H9 (cell line): Measurements from ENCODE around the gene PTPRN2. TPM values are rescaled to one million over a fixed set of nuclear protein-coding genes. Genes with fewer than 3 reads are reported as not detected.
A peak's percentile ranks its signal among the peaks of the same experiment; 100 is the strongest.

Experiments
- DNase-seq: peaks from one replicate; pipeline ENCODE4 v3.0.0-alpha.2; 2017
- H2AFZ ChIP-seq: one replicate; pipeline ENCODE4 v1.6.1; 2013; ENCODE audit warnings: mild to moderate bottlenecking, low read length, control low read depth, moderate library complexity
- H2AK5ac ChIP-seq: 2 replicates; pipeline ENCODE4 v1.6.1; 2013; ENCODE audit warnings: low read length, control low read depth, mixed read lengths; ENCODE audit not compliant: insufficient read length
- H2BK120ac ChIP-seq: one replicate; pipeline ENCODE4 v1.6.1; 2013; ENCODE audit warnings: low read depth, mild to moderate bottlenecking, low read length, control low read depth, inconsistent platforms; ENCODE audit not compliant: poor library complexity, severe bottlenecking
- H2BK12ac ChIP-seq: 2 replicates; pipeline ENCODE4 v1.6.1; 2013; ENCODE audit warnings: low read length, control low read depth, mixed read lengths, low read depth; ENCODE audit not compliant: insufficient read length
- H2BK15ac ChIP-seq: 2 replicates; pipeline ENCODE4 v1.6.1; 2013; ENCODE audit warnings: low read depth, low read length, control low read depth
- H2BK20ac ChIP-seq: one replicate; pipeline ENCODE4 v1.6.1; 2013; ENCODE audit warnings: low read depth, mild to moderate bottlenecking, low read length, control low read depth, inconsistent platforms; ENCODE audit not compliant: poor library complexity, severe bottlenecking
- H2BK5ac ChIP-seq: 2 replicates; pipeline ENCODE4 v1.6.1; 2013; ENCODE audit warnings: low read length, control low read depth, mixed read lengths; ENCODE audit not compliant: insufficient read length
- H3K14ac ChIP-seq: 2 replicates; pipeline ENCODE4 v1.6.1; 2013; ENCODE audit warnings: low read length, control low read depth; ENCODE audit not compliant: insufficient read depth
- H3K18ac ChIP-seq: 2 replicates; pipeline ENCODE4 v1.6.1; 2013; ENCODE audit warnings: low read depth, mild to moderate bottlenecking, mixed read lengths, low read length, control low read depth; ENCODE audit not compliant: insufficient read length
- H3K23ac ChIP-seq: 2 replicates; pipeline ENCODE4 v1.6.1; 2013; ENCODE audit warnings: low read length, control low read depth, mixed read lengths, low read depth; ENCODE audit not compliant: insufficient read length
- H3K23me2 ChIP-seq: 2 replicates; pipeline ENCODE4 v1.6.1; 2013; ENCODE audit warnings: low read depth, mild to moderate bottlenecking, mixed read lengths, low read length, control low read depth; ENCODE audit not compliant: insufficient read length, poor library complexity, severe bottlenecking
- H3K27ac ChIP-seq: 2 replicates; pipeline ENCODE4 v1.5.1; 2013; ENCODE audit warnings: low read length, control low read depth, mixed read lengths, low read depth; ENCODE audit not compliant: insufficient read length
- H3K27me3 ChIP-seq: 2 replicates; pipeline ENCODE4 v1.6.1; 2013; ENCODE audit warnings: low read length, control low read depth, inconsistent platforms; ENCODE audit not compliant: insufficient read depth
- H3K4ac ChIP-seq: 2 replicates; pipeline ENCODE4 v1.6.1; 2013; ENCODE audit warnings: low read depth, mild to moderate bottlenecking, control low read depth, inconsistent platforms, low read length, moderate library complexity
- H3K4me1 ChIP-seq: 2 replicates; pipeline ENCODE4 v1.6.1; 2013; ENCODE audit warnings: low read length, control low read depth, inconsistent platforms; ENCODE audit not compliant: insufficient read depth
- H3K4me2 ChIP-seq: 2 replicates; pipeline ENCODE4 v1.6.1; 2013; ENCODE audit warnings: low read length, control low read depth, mixed read lengths; ENCODE audit not compliant: insufficient read length, insufficient read depth
- H3K56ac ChIP-seq: 2 replicates; pipeline ENCODE4 v1.6.1; 2013; ENCODE audit warnings: low read depth, mild to moderate bottlenecking, mixed read lengths, low read length, control low read depth; ENCODE audit not compliant: insufficient read length
- H3K79me1 ChIP-seq: 2 replicates; pipeline ENCODE4 v1.6.1; 2013; ENCODE audit warnings: low read depth, mild to moderate bottlenecking, moderate library complexity, low read length, control low read depth, inconsistent platforms; ENCODE audit not compliant: insufficient read depth, poor library complexity, severe bottlenecking
- H3K79me2 ChIP-seq: 2 replicates; pipeline ENCODE4 v1.6.1; 2013; ENCODE audit warnings: low read length, control low read depth, inconsistent platforms; ENCODE audit not compliant: insufficient read depth
- H3K9ac ChIP-seq: 2 replicates; pipeline ENCODE4 v1.6.1; 2013; ENCODE audit warnings: low read length, control low read depth, mixed read lengths; ENCODE audit not compliant: insufficient read length; ENCODE audit errors: extremely low read depth
- H3K9me3 ChIP-seq: one replicate; pipeline ENCODE4 v1.6.1; 2013; ENCODE audit warnings: low read depth, low read length, inconsistent platforms; ENCODE audit not compliant: control insufficient read depth
- H3T11ph ChIP-seq: one replicate; pipeline ENCODE4 v1.6.1; 2013; ENCODE audit warnings: mild to moderate bottlenecking, low read length, control low read depth, inconsistent platforms
- H4K20me1 ChIP-seq: one replicate; pipeline ENCODE4 v1.6.1; 2013; ENCODE audit not compliant: control insufficient read depth, insufficient read length, insufficient read depth
- H4K5ac ChIP-seq: 2 replicates; pipeline ENCODE4 v1.6.1; 2013; ENCODE audit warnings: low read depth, mild to moderate bottlenecking, mixed read lengths, low read length, control low read depth; ENCODE audit not compliant: insufficient read length
- H4K8ac ChIP-seq: replicated peaks from 2 replicates; pipeline ENCODE4 v1.6.1; 2013; ENCODE audit warnings: low read length, control low read depth, mixed read lengths, low read depth; ENCODE audit not compliant: insufficient read length
- H4K91ac ChIP-seq: 2 replicates; pipeline ENCODE4 v1.6.1; 2013; ENCODE audit warnings: low read depth, mild to moderate bottlenecking, moderate library complexity, mixed read lengths, low read length, control low read depth; ENCODE audit not compliant: insufficient read length
- H3K27ac Mint-ChIP-seq, 3 experiments: 2 replicates in 2 of 3; 3 replicates in 1 of 3; pipeline ENCODE4 v1.8.0; 2020 to 2021; ENCODE audit warnings: mixed read lengths in 3 of 3, mild to moderate bottlenecking in 1 of 3, moderate library complexity in 1 of 3
- H3K27me3 Mint-ChIP-seq: 2 replicates; pipeline ENCODE4 v1.8.0; 2021; ENCODE audit warnings: low read depth, mild to moderate bottlenecking, moderate library complexity, mixed read lengths
- H3K36me3 Mint-ChIP-seq, 3 experiments: 2 replicates in 2 of 3; 3 replicates in 1 of 3; pipeline ENCODE4 v1.8.0; 2020 to 2021; ENCODE audit warnings: low read depth in 3 of 3, mixed read lengths in 3 of 3; ENCODE audit not compliant: insufficient read depth in 1 of 3
- H3K4me1 Mint-ChIP-seq, 2 experiments: 2 replicates each; pipeline ENCODE4 v1.8.0; 2020; ENCODE audit warnings: mixed read lengths in 2 of 2
- H3K4me3 Mint-ChIP-seq, 2 experiments: 2 replicates in 1 of 2; 3 replicates in 1 of 2; pipeline ENCODE4 v1.8.0; 2020 to 2021; ENCODE audit warnings: mild to moderate bottlenecking in 2 of 2, mixed read lengths in 2 of 2, moderate library complexity in 1 of 2
- H3K9me3 Mint-ChIP-seq, 2 experiments: 2 replicates in 1 of 2; 3 replicates in 1 of 2; pipeline ENCODE4 v1.8.0; 2020; ENCODE audit warnings: mild to moderate bottlenecking in 2 of 2, mixed read lengths in 2 of 2, moderate library complexity in 1 of 2
- WGBS: extraction: QIAGEN DNeasy Blood & Tissue Kit; methylation state at CpG from one replicate; pipeline ENCODE4 v1.1.7; 2013; ENCODE audit warnings: missing lambda C conversion rate, low lambda C conversion rate, mixed read lengths; ENCODE audit not compliant: insufficient read length; ENCODE audit errors: extremely low coverage; 5-methylcytosine and 5-hydroxymethylcytosine counted together
- total RNA-seq: library from RNA; stranded (reverse); gene quantifications from 2 replicates; pipeline ENCODE4 v1.2.1, GENCODE V29; 2021
- TF ChIP-seq, protein P1 (sequence below): fragments of 200-600 bp; sonication (generic); conservative IDR thresholded peaks from 3 replicates; pipeline ENCODE4 v1.8.0; 2021; ENCODE audit warnings: antibody characterized with exemption, mild to moderate bottlenecking

The PTPRN2 gene
- total RNA-seq, 1 experiment from 2014 or later: 5.2 TPM

DNA sequence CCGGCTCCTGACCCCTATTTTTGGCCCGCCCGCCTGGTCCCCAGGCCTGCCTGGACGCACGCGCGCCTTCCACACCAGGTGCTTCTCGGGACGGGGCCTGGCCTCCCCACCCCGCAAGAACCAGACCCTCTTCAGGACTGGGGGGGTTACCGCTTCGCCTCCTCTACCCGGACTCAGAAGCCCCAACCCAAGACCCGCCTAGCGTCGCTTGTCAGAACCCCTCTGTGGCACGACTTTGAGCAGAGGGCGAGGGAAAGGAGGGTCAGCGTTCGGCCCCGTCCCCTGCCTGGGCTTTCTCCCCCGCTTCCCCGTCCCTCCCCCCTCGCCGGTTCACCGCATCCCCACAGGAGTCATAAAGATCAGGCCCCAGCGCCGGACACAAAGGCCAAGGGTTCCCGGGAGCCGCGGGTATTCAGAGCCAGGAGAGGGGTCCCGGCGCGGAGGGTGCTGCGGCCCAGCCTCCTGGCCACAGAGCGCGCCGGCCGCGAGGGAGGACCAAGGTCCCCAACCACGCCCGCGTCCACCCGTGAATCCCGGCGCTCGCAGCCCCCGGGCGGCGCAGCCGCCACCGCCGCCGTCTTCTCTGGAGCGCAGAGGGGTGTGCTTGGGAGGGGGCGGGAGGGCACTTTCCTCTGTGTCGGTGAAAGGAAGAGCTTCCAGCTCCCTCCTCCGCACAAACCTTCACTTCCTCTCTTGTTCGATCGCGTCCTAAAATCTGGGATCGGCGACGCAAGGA is 898.9 kb downstream of the PTPRN2 start:
- Histone ChIP-seq H2AK5ac (no peak overlapping the region), H4K91ac (no peak overlapping the region), H3K18ac (no peak overlapping the region), H4K8ac (no peak overlapping the region), H3K56ac (no peak overlapping the region), H3K27ac (no peak overlapping the region), H3K9me3 (no peaks in the 10 kb centered on the region), H3K27me3 (peaks cover 76% of the 10 kb centered on the region), H3K9ac (no peak overlapping the region), H4K5ac (no peak overlapping the region), H2BK120ac (no peak overlapping the region), H3K4ac (no peak overlapping the region), H4K20me1 (no peaks in the 10 kb centered on the region), H3K4me2 (peak overlapping the region; percentile 23), H3K79me1 (no peaks in the 10 kb centered on the region), H2BK5ac (no peak overlapping the region), H2AFZ (no peak overlapping the region), H2BK15ac (no peak overlapping the region), H3K79me2 (no peaks in the 10 kb centered on the region), H3K4me1 (no peaks in the 10 kb centered on the region), H3K14ac (no peak overlapping the region), H2BK12ac (no peak overlapping the region), H3K23ac (no peak overlapping the region), H3T11ph (no peak overlapping the region), H3K23me2 (peaks cover 40% of the 10 kb centered on the region), H2BK20ac (no peak overlapping the region)
- H3K4me1 Mint-ChIP-seq: peaks cover 17 to 34% of the 10 kb centered on the region in 2 experiments
- H3K36me3 Mint-ChIP-seq: no peaks in the 10 kb centered on the region
- peaks cover 91% of the 10 kb centered on the region for H3K27me3 Mint-ChIP-seq
- peak overlapping the region; percentile 48 to 79 for H3K4me3 Mint-ChIP-seq
- no CpG with 5 or more reads among the region's 64 CpGs for WGBS
- no peak overlapping the region for H3K27ac Mint-ChIP-seq
- DNase-seq: peak; percentile 78
- no peaks in the 10 kb centered on the region for H3K9me3 Mint-ChIP-seq
- TF ChIP-seq, protein P1, sequence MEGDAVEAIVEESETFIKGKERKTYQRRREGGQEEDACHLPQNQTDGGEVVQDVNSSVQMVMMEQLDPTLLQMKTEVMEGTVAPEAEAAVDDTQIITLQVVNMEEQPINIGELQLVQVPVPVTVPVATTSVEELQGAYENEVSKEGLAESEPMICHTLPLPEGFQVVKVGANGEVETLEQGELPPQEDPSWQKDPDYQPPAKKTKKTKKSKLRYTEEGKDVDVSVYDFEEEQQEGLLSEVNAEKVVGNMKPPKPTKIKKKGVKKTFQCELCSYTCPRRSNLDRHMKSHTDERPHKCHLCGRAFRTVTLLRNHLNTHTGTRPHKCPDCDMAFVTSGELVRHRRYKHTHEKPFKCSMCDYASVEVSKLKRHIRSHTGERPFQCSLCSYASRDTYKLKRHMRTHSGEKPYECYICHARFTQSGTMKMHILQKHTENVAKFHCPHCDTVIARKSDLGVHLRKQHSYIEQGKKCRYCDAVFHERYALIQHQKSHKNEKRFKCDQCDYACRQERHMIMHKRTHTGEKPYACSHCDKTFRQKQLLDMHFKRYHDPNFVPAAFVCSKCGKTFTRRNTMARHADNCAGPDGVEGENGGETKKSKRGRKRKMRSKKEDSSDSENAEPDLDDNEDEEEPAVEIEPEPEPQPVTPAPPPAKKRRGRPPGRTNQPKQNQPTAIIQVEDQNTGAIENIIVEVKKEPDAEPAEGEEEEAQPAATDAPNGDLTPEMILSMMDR: no peak
